Dermis blood vessel endothelial cell (primary cell): Measurements from ENCODE around the gene FER. TPM values are rescaled to one million over a fixed set of nuclear protein-coding genes. Genes with fewer than 3 reads are reported as not detected.
"Not testable (repeated sequence)": the region's sequence is repeated elsewhere in the genome, so short reads cannot be mapped to it uniquely, and the experiment has no call there.

ENCODE experiments used
- DNase-seq: peaks from one replicate; pipeline ENCODE4 v3.0.0; 2010
- total RNA-seq: library from RNA; depleted of rRNA; stranded (reverse); fragments of >200 nt; gene quantifications from 2 replicates; pipeline ENCODE4 v1.2.3, GENCODE V29; 2014

FER gene
- total RNA-seq, 1 donor from 2014 or later = 29.1 TPM

DNA sequence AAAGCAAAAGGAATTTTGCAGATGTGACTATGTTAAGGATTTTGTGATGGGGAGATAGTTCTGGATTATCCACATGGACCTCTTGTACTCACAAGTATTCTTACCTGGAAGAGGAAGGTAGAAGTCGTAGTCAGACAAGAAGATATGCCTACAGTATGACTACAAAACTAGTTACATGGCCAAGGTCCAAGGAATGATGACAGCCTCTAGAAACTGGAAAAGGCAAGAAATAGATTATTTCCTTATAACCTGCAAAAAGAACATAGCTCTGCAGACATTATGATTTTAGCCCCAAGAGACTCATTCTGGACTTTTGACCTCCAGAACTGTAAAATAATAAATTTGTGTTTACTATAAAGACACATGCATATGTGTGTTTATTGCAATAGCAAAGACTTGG, 226.9 kb downstream of the FER start:
- no peak for DNase-seq

- no peak for DNase-seq
Observed at GRCh38 chr5:108975697-108976096, 228.0 kb downstream of the FER start.

DNA sequence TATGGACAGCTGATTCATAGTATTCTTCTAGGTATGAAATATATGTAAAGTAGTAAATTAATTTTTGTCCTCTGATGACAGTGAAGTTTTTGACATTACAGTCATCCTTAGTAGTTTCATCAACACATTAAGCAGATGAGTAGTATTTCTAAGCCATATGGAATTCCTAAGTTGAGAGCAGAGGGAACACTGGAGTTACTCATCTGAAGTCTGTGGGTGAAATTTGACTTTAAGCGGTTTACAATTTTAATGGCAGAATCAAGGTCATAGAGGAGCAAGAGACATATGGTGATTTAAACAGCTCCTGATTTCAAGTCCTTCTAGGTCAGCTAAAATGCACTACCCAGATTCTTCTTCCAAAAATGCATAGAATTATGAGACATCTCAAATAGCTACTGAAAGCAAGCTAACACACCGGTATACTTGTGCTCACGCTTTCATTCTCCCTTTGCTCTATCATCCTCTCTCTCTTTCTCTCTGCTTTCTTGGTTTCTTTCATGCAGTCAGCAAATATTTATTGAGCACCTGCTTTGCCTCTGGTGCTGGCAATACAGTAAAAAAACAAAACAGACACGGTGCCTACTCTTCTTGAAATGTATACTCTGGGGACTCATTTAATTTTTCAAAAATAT, 235.9 kb downstream of the FER start:
- DNase-seq = no peak

DNA sequence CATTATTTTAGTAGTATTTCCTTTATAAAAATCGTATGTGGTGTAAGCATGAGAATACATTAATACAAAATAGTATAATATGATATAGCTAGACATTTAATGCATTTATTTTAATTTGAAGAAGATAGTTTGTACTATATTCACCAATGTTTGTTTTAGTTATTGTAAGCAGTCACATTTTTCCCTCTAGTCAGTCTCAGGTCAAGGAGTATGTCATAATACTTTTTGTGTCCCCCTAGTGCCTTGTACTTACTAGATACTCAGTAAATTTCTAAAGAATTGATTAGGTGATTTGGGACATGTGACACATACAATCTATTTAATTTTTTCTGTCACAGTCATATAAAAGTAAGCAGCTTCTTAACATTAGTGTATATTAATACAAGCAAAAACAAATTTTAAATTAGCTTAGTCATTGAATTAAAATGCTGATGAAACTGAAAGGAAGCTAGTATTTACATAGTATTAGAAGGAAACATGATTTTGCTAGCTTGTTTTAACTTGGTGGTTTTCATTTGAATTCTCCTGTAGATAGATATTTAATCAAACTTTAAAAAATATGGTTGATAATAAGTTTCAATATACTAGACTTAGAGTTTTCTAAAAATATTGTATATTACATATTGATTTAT, 242.2 kb downstream of the FER start:
- no peak for DNase-seq

GRCh38 chr5:108992396-108993085, 244.8 kb downstream of the FER start:
- not testable (repeated sequence) for DNase-seq

- DNase-seq = not testable (repeated sequence)
Observed at GRCh38 chr5:108993440-108993839, 245.7 kb downstream of the FER start.

- DNase-seq = no peak
Observed at GRCh38 chr5:108997720-108998119, 250.0 kb downstream of the FER start.

DNA sequence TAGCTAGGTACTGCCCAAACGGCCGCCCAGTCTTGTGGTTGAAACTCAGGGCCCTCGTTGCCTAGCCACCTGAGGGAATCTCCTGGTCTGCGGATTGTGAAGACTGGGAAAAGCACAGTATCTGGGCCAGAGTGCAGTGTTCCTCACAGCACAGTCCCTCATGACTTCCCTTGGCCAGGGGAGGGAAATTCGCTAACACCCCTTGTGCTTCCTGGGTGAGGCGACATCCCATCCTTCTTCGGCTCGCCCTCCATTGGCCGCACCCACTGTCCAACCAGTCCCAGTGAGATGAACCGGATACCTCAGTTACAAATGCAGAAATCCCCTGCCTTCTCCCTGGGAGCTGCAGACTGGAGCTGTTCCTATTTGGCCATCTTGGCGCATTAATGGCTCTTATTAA, 250.5 kb downstream of the FER start:
- no peak for DNase-seq

DNA sequence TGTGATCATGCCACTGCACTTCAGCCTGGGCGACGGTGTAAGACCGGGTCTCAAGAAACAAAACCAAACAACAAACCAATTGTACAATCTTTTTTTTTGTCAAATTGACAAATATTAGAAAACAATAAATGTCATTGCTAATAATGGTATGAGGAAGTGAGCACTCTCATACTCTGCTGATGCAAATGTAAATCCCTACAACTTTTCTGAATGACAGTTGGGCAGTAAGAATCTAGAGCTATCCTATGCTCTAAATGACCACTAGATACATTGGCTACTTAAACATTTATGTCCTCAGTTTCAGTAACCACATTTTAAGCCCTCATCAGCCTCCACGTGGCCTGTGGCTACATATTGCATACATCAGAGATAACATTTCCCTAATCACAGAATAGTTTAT, 256.2 kb downstream of the FER start:
- no peak for DNase-seq

- no peak for DNase-seq
Observed at GRCh38 chr5:109005297-109006009, 257.8 kb downstream of the FER start.

DNA sequence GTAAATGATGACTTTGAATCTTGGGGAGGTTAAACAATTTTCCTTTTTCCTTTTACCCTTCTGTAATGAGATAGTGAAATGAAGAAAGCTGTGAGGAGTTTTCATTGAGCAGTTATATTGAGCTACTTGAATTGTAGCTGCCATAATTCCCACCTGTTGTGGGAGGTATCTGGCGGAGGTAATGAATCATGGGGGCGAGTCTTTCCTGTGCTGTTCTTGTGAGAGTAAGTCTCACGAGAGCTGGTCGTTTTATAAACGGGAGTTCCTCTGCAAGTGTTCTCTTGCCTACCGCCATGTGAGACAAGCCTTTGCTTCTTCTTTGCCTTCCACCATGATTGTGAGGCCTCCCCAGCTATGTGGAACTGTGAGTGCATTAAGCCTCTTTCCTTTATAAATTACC, 258.4 kb downstream of the FER start:
- no peak for DNase-seq

- peak; percentile 3 for DNase-seq
Observed at GRCh38 chr5:109016300-109016699, 268.6 kb downstream of the FER start.

DNA sequence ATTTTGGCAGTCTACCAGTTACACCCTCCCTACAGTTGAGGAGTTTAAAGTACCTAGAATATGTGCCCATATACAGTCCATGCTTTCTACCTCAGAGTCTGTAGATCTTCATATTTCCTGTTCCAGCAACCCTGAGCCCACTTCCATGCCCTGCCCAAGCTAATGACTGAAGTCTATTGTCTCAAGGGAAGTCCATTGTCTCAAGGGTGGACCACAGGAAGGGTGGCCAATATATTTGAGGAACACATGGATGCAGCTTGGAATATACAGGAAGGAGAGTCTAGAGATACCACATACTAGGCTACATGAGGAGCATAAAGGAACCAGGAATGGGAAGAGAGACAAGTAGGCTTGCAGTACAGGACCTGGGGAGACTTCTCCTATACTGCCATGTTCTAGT, 274.4 kb downstream of the FER start:
- DNase-seq = peak; percentile 4

DNA sequence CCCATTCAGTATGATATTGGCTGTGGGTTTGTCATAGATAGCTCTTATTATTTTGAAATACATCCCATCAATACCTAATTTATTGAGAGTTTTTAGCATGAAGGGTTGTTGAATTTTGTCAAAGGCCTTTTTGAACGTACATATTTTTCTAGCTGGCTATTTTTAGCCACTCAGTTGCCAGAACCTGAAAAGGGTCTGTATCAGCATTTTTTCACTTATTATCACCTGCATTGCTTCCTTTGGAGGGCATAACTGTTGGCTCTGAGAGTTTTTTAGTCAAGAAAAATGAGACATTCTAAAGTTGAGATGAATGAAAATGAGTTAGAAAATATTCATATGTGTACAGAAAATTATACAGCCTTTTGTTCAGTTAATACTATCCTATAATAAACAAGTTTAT, 278.0 kb downstream of the FER start:
- not testable (repeated sequence) for DNase-seq

- DNase-seq = no peak
Observed at GRCh38 chr5:109027983-109028607, 280.4 kb downstream of the FER start.

GRCh38 chr5:109028608-109029299, 281.1 kb downstream of the FER start:
- no peak for DNase-seq

- no peak for DNase-seq
Observed at GRCh38 chr5:109029847-109030246, 282.1 kb downstream of the FER start.

GRCh38 chr5:109030360-109031143, 282.9 kb downstream of the FER start:
- no peak for DNase-seq

DNA sequence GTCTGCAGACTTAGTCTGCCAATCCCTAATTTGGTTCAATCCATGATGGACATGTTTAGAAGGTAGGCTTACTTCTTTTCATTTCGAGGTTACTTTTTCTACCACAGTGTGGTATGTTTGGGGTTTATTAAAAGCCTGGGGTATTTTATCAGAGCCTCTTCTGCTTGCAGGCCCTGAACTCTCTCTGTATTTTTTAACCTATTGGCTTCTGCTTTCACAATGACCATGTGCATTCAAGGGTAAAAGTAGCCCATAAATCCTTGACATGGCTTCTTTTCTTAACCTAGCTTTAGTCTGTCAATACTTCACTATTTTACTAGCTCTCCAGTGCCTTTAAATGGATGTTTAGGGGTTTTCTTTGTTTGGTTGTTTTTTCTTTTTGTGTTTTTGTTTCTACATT, 286.6 kb downstream of the FER start:
- DNase-seq = no peak

GRCh38 chr5:109035436-109035835, 287.7 kb downstream of the FER start:
- DNase-seq = no peak

DNA sequence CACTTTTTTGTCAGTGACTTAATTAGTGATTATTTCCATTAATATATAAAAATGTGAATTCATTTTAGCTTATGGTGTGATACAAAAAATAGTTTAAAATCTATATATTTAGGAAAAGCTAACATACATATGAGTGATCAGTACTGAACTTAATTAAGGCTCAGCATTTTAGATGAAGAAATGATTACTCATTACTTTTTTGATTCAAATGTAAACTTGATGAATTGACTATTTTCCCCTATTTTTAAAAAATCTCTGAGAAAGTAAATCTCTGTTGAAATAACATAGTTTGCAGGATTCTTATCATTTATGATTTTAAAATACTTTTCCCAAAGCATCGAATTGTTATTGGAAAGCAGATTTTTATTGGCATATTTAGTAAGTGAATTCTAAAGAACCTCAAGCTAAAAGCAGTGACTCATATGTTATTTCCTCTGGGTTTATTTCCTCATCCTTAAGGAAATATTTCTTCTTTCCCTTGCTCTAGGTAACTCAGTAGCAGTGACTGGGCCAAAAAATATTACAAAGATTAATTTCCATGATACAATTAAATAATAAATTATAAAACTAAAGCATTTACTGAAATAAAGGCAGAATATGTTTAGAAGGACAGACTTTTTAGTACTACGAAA, 290.6 kb downstream of the FER start:
- DNase-seq = peak; percentile 31
